ENCODE data around the gene RHBDD1. TPM values are rescaled to one million over a fixed set of nuclear protein-coding genes. Genes with fewer than 3 reads are reported as not detected.

The RHBDD1 gene
- total and polyA plus RNA-seq, 2 donors (not counting 3 experiments of a cell fraction or from before 2014, with no cell fraction given), result 6.8 to 19.4 TPM

GRCh38 chr2:226888378-226888965 lies 52.6 kb downstream of the RHBDD1 start:
- BruUV-seq (replicated peaks), result no TSS peak
- no peak overlapping the region for H3K4me2 ChIP-seq (ENCODE audit: insufficient read depth, low read length)
- no peak for FAIRE-seq
- no peaks in the 10 kb centered on the region for H3K9me3 ChIP-seq (replicated peaks; ENCODE audit: control insufficient read depth, insufficient read depth, low read length)
- intact Hi-C loops (cut with micrococcal nuclease), result no loop called here
- no peaks in the 10 kb centered on the region for H3K36me3 ChIP-seq (ENCODE audit: control insufficient read depth in 2 of 2, extremely low read depth in 1 of 2, insufficient read depth in 2 of 2, low read length in 2 of 2)
- H4K20me1 ChIP-seq (replicated peaks; ENCODE audit: control insufficient read depth, extremely low read depth, insufficient read depth, low read length), result no peaks in the 10 kb centered on the region
- H3K4me3 ChIP-seq (replicated peaks in 1 of 3; ENCODE audit: insufficient read depth in 1 of 3, low read depth in 1 of 3, low read length in 3 of 3), result no peak overlapping the region
- H3K9me1 ChIP-seq (replicated peaks; ENCODE audit: control insufficient read depth, extremely low read depth, insufficient read depth, low read length), result no peaks in the 10 kb centered on the region
- H3K4me1 ChIP-seq (ENCODE audit: control insufficient read depth, extremely low read depth, insufficient read depth, low read length), result no peaks in the 10 kb centered on the region
- no peak overlapping the region for H3K27ac ChIP-seq (ENCODE audit: insufficient read depth, low read depth, low read length)
- TF ChIP-seq JUN (IDR thresholded peaks at IDR 0.05; ENCODE audit: borderline replicate concordance, insufficient read depth, insufficient read length, low read depth) (no peak), POLR2AphosphoS5 (IDR thresholded peaks at IDR 0.05; ENCODE audit: insufficient read depth, low read depth, low read length) (no peak), FOS (IDR thresholded peaks at IDR 0.05; ENCODE audit: borderline replicate concordance, insufficient read depth, low read length) (no peak), MYC (IDR thresholded peaks at IDR 0.05; ENCODE audit: low read depth, low read length) (no peak), POLR2A (IDR thresholded peaks at IDR 0.05; ENCODE audit: low read depth, low read length) (no peak), GATA2 (IDR thresholded peaks at IDR 0.05; ENCODE audit: insufficient read depth, insufficient read length, low read depth, low read length) (no peak), EZH2 (IDR thresholded peaks at IDR 0.05; ENCODE audit: borderline replicate concordance, low read depth, low read length, severe bottlenecking) (no peak)
- TF ChIP-seq, protein P1, sequence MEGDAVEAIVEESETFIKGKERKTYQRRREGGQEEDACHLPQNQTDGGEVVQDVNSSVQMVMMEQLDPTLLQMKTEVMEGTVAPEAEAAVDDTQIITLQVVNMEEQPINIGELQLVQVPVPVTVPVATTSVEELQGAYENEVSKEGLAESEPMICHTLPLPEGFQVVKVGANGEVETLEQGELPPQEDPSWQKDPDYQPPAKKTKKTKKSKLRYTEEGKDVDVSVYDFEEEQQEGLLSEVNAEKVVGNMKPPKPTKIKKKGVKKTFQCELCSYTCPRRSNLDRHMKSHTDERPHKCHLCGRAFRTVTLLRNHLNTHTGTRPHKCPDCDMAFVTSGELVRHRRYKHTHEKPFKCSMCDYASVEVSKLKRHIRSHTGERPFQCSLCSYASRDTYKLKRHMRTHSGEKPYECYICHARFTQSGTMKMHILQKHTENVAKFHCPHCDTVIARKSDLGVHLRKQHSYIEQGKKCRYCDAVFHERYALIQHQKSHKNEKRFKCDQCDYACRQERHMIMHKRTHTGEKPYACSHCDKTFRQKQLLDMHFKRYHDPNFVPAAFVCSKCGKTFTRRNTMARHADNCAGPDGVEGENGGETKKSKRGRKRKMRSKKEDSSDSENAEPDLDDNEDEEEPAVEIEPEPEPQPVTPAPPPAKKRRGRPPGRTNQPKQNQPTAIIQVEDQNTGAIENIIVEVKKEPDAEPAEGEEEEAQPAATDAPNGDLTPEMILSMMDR (IDR thresholded peaks at IDR 0.05; ENCODE audit: extremely low read depth in 1 of 2, insufficient read depth in 1 of 2, low read depth in 1 of 2, low read length in 2 of 2), result no peak
- TF ChIP-seq, protein P2, sequence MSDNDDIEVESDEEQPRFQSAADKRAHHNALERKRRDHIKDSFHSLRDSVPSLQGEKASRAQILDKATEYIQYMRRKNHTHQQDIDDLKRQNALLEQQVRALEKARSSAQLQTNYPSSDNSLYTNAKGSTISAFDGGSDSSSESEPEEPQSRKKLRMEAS (IDR thresholded peaks at IDR 0.05; ENCODE audit: insufficient read depth, insufficient read length), result no peak
- CTCF ChIA-PET, result no interaction called here
- no peak overlapping the region for H3K9ac ChIP-seq (replicated peaks; ENCODE audit: extremely low read depth, insufficient read depth, low read length)
- no peak for DNase-seq (ENCODE audit: low read depth, low spot score)
- no peak overlapping the region for H2AFZ ChIP-seq (ENCODE audit: low read depth, low read length)
- no peaks in the 10 kb centered on the region for H3K27me3 ChIP-seq (ENCODE audit: control insufficient read depth in 2 of 2, insufficient read depth in 2 of 2, low read length in 2 of 2)
- H3K79me2 ChIP-seq (ENCODE audit: control insufficient read depth, insufficient read depth, low read length), result no peaks in the 10 kb centered on the region
- dilution Hi-C loops (cut with MboI; ENCODE audit: extremely low pct_ligation_motif_present, low sequenced_read_pairs), result no loop called here
- POLR2A ChIA-PET, result no interaction called here
